GM19043 (cell line): ENCODE measurements around the gene PRELID3B.

Experiments
- ATAC-seq: cut with Tn5 transposase; IDR thresholded peaks from one replicate; pipeline ENCODE4 v1.9.1; 2021; ENCODE audit warnings: low read depth; ENCODE audit not compliant: unreplicated experiment

The PRELID3B gene

GRCh38 chr20:59027741-59028320 is 14.8 kb downstream of the PRELID3B start:
- ATAC-seq = no peak

GRCh38 chr20:59026904-59027740 is 15.5 kb downstream of the PRELID3B start:
- no peak for ATAC-seq

- no peak for ATAC-seq
Measured at GRCh38 chr20:59025511-59025910, 17.1 kb downstream of the PRELID3B start.

- no peak for ATAC-seq
Measured at GRCh38 chr20:59025086-59025485, 17.5 kb downstream of the PRELID3B start.

- no peak for ATAC-seq
Measured at GRCh38 chr20:59024111-59024530, 18.5 kb downstream of the PRELID3B start.

GRCh38 chr20:59023616-59024015 is 19.0 kb downstream of the PRELID3B start:
- ATAC-seq = no peak

GRCh38 chr20:59022754-59023153 is 19.8 kb downstream of the PRELID3B start:
- no peak for ATAC-seq

- no peak for ATAC-seq
Measured at GRCh38 chr20:59020938-59021551, 21.5 kb downstream of the PRELID3B start.

GRCh38 chr20:59019217-59019616 is 23.4 kb downstream of the PRELID3B start, which contains the start of gene TUBB1:
Gene TUBB1, plus strand, starts transcription at chr20:59019429. Its CDS starts 94 bp downstream, at chr20:59019523.
- no peak for ATAC-seq

GRCh38 chr20:59018817-59019216 is 23.8 kb downstream of the PRELID3B start:
- ATAC-seq = no peak

GRCh38 chr20:59017493-59018231 is 24.9 kb downstream of the PRELID3B start:
- no peak for ATAC-seq

GRCh38 chr20:59016795-59017492 is 25.6 kb downstream of the PRELID3B start:
- no peak for ATAC-seq

GRCh38 chr20:59015812-59016711 is 26.5 kb downstream of the PRELID3B start:
- no peak for ATAC-seq

GRCh38 chr20:59015411-59015810 is 27.2 kb downstream of the PRELID3B start:
- no peak for ATAC-seq

GRCh38 chr20:59014680-59015389 is 27.8 kb downstream of the PRELID3B start:
- ATAC-seq = no peak

GRCh38 chr20:59013959-59014608 is 28.5 kb downstream of the PRELID3B start:
- no peak for ATAC-seq

- no peak for ATAC-seq
Measured at GRCh38 chr20:59013031-59013951, 29.3 kb downstream of the PRELID3B start.
